Mesenteric fat pad (tissue), 1 donor: Measurements from ENCODE around the gene FAM240A. TPM values are rescaled to one million over a fixed set of nuclear protein-coding genes. Genes with fewer than 3 reads are reported as not detected.
"Not testable (repeated sequence)": the region's sequence is repeated elsewhere in the genome, so short reads cannot be mapped to it uniquely, and the experiment has no call there.

Experiments used
- DNase-seq: peaks from one replicate; pipeline ENCODE4 v3.0.0-alpha.2; 2020; ENCODE audit warnings: low spot score
- long read RNA-seq: library from polyadenylated mRNA; unstranded; transcript quantifications from one replicate; pipeline ENCODE4 v2.0.0, GENCODE V29; 2020
- total RNA-seq: library from RNA; stranded (reverse); fragmentation: NEBNext Ultra II Directional; extraction: Animal tissue kit (Norgen Biotek cat#: 25700); gene quantifications from one replicate; pipeline ENCODE4 v1.2.1, GENCODE V29; 2021
- donor health status: DM: yes; HTN: yes; CAD: no.

Gene FAM240A
- total RNA-seq: not detected
- long read RNA-seq: 0 reads

DNA sequence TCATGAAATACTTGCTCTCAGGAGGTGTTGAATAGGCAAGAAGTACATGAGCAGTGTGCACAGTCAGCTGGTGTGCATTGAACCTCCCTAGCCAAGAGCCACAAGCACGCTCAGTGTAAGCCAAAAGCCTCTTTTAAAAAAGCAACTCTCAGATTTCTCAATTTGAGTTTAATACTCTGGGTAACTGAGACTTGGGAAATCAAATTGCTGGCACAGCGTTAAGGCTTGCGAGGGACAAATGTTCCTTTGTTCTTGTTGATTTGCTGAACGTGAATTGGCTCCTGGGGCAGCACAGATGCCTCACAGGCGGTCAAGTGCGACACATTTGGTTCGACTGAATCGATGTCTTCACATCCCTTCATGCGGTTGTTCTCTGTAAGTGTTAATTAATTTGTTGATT is at the start of gene FAM240A:
TSS of gene FAM240A (plus strand) at position 202 of the 400 bp plus-strand sequence. CDS start at position 361, 159 bp downstream.
- no peak for DNase-seq

DNA sequence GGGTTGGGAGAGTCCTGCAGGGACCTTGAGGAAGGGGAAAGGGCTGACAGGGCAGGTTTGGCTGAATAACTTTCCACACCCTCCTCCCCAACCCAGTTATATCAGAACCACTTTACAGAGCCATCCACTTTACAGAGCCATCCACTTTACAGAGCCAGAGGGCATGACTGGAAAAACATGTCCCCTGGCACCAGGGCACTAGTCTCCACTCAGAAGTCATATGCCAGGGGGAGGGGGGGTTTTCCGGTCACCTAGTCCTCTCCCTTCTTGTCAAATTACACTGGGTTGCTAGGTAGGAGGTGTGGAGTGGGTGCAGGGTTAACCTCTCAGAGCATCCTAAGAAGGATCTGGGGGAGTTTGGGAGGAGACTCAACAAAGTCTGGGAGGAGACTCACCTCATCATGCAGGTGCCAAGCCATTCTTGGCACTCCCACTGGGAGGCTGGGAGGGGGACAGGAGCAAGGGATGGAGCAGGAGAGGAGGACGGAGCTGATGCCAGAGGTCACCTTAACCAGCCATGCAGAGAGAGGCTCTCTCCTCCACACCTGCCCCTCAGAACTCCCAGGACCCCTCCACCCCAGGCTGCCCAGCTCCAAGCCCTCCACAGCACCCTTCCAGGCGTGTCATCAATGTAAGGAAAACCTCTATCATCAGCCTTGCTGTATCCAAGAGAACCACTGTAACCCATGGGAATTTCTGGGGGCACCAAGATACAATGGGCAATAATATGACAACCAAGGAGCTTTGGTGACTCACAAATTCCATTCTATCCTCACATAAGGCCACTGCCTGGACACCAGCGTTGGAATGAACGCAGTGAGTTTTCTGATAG is 47.9 kb upstream of the FAM240A start:
- DNase-seq: no peak

DNA sequence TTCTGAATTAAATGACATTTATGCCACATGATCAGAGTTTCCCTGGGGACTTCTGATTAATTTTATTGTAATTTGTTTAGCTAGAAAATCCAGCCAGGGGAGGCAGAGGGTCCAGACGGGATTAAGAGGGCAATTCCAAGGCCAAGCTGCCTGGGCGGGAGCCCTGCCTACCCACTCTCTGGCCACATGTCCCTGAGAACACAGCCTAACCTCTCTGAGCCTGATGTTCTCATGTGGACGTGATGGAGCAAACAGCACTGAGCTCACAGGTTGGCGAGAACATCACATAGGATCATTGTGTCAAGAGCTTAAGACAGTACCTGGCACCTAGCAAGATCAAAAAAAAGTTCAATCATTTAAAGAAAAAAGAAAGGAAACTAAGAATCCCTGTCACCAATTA is 47.2 kb upstream of the FAM240A start:
- DNase-seq: no peak

- DNase-seq: no peak
These were observed 46.7 kb upstream of the FAM240A start for GRCh38 chr3:46565607-46566039.

GRCh38 chr3:46566040-46566641 is 46.2 kb upstream of the FAM240A start, which contains the start of gene LRRC2:
TSS of gene LRRC2 (minus strand) at chr3:46566302. CDS start at chr3:46551591, 14,711 bp downstream.
- DNase-seq: no peak

- DNase-seq: no peak
These were observed 40.6 kb upstream of the FAM240A start for GRCh38 chr3:46571684-46572083.

DNA sequence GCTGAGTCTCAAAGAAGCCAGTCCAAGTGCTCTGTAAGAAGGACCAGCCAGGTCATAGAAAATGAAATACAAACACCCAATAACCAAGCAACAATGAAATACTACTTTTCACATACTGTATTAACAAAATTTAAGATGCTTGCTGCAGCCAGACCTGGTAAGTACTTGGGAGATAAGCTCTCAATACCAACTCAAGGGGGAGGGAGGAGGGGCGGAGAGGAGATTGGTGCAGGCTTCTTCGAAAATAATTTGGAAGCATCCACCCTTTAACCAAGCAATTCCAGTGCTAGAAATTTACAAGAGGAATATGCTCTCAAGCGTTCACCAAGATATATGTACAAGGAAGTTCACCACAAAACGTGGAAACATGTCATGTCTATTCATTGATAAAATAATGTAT is 38.6 kb upstream of the FAM240A start:
- no peak for DNase-seq

DNA sequence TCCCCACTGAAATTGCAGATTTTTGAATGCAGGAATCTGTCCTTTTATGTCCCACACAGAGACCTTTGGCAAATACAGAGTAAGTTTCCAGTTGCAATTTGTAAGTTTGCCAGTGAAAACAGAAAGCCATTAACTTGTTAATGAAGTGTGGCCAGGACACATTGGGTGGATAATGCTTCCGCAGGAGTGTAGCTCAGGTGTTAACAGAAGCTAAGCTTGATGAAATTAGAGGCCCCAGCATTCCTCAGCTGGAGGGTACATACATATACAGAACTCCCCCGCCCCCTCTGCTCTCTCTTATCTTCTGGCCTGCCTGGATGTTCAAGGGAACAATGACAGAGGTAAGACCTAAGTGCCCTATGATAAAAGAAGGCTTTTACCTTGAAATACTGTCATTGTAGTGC is 38.1 kb upstream of the FAM240A start:
- DNase-seq: no peak

- DNase-seq: no peak
These were observed 37.3 kb upstream of the FAM240A start for GRCh38 chr3:46574881-46575576.

GRCh38 chr3:46575577-46576222 is 36.6 kb upstream of the FAM240A start:
- DNase-seq: no peak

GRCh38 chr3:46576386-46576785 is 35.9 kb upstream of the FAM240A start:
- no peak for DNase-seq

DNA sequence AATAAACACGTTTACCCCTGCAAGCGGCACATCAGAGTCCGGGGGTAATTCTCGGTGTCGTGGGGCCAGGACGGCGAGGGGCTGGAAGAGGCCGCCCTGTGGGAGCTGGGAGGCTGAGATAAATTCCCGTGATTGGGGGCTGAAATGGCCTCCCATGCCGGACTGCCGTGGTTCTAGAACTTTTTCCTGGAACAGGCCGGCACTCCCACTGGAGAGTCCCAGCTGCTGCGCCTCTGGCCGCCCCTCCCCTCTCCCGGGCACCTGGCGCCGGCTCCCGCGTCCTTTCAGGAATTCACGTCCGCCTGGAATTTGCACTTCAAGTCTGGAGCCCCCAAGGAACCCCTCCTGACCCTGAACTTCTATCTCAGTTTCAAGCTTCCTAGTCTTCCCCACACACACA is 35.4 kb upstream of the FAM240A start:
- no peak for DNase-seq

GRCh38 chr3:46577580-46578249 is 34.6 kb upstream of the FAM240A start:
- DNase-seq: not testable (repeated sequence)

- DNase-seq: no peak
These were observed 33.2 kb upstream of the FAM240A start for GRCh38 chr3:46578973-46579755.

DNA sequence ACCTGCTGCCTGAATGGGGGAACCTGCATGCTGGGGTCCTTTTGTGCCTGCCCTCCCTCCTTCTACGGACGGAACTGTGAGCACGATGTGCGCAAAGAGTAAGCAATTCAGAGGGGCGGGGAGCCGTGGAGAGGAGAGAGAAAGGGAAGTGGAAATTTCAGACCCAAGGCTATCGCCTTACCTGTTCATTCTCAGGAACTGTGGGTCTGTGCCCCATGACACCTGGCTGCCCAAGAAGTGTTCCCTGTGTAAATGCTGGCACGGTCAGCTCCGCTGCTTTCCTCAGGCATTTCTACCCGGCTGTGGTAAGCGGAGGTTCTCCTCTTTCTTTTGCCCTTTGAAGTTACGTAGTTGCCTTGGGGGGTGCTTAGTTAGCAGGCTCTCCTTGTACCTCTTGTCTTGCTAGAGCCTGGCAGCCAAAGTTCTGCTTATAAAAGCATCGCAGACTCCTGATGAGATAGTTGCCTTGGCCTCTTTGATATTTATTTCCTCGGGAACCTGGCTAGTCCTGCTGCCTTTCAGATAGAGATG is 32.5 kb upstream of the FAM240A start:
- DNase-seq: no peak

- no peak for DNase-seq
These were observed 31.6 kb upstream of the FAM240A start for GRCh38 chr3:46580675-46581074.

DNA sequence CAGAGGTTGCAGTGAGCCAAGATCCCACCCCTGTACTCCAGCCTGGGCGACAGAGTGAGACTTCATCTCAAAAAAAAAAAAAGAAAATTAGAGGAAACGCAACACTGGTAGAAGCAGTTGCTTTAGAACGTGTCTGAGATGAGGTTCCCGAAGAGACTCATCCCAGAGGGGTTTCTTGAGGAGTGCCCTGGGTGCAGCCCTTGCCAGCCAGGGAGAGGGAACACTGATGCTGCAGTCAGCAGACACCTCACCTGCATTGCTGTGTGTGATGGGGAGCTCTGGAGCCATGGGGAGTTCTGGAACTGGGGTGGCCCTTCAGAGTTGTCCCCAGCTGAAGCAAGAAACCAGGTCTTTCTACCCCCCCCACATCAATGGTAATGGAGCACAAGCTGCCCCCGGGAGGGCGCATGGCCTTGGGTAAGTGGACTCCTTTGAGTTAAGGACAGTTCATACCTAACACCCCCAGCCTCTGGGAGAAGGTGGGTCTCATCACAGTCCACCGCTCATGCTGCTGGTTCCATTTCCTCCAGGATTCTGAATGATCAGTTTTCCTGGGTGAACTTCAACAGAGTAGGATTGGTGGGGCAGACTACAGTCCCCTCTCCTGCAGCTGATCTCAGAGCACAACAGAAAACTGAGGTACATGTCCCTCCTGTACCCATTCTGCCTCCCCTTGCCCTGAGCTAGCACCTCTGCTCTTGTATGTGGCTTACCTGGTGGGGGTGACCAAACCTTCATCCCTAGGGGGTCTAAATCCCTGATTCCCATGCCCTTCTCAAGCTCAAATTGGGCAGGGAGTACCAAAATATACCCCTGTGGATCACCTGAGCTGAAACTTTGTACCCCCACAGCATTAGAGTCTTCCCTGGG is 27.5 kb upstream of the FAM240A start:
- no peak for DNase-seq

DNA sequence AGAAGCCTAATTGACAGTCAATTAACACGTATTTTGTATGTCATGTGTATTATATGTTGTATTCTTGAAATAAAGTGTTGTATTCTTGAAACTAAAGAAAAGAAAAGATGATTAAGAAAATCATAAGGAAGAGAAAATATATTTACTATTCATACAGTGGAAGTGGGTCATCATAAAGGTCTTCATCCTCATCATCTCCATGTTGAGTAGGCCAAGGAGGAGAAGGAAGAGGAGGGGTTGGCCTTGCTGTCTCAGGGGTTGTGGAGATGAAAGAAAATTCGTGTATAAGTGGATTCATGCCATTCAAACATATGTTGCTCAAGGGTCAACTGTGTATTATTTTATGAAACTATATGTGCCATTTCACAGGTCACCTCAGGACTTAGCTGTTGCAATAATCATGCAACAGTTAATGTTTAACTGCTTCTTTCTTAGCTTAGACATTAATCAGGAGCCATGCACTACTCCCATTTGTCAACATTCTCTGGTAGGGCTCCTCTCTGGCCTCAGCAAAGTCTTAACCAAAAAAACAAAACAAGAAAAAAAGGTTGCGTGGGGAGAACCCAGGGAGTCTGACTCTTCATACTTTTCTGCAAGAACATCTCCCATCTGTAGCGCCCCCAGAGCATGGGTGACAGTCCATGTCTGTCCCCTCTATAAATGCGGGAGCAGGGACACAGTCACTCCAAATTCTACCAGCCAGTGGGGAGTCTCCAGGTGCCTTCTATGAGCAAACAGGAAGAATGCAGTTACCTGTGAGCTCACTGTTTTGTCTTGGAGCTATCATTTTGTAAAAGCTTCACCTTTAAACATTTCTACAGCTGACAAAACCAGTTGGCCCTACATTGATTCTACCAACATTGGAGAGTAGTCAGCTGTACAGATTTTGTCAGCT is 26.3 kb upstream of the FAM240A start:
- no peak for DNase-seq
